ENCODE results near the gene EFCAB10.
"Not testable (repeated sequence)": the region's sequence is repeated elsewhere in the genome, so short reads cannot be mapped to it uniquely, and the experiment has no call there.

Gene EFCAB10

GRCh38 chr7:105530546-105530945 lies 50.7 kb downstream of the EFCAB10 start:
- no peak for DNase-seq (ENCODE audit: low read depth)

GRCh38 chr7:105530126-105530525 lies 51.2 kb downstream of the EFCAB10 start:
- no peak for DNase-seq (ENCODE audit: low read depth)

GRCh38 chr7:105527737-105528136 lies 53.6 kb downstream of the EFCAB10 start:
- not testable (repeated sequence) for DNase-seq (ENCODE audit: low read depth)

GRCh38 chr7:105524840-105525239 lies 56.5 kb downstream of the EFCAB10 start:
- DNase-seq (ENCODE audit: low read depth), result no peak

GRCh38 chr7:105524423-105524822 lies 56.9 kb downstream of the EFCAB10 start:
- DNase-seq (ENCODE audit: low read depth), result not testable (repeated sequence)

- peak; percentile 63 for DNase-seq (ENCODE audit: low read depth)
These were observed 59.4 kb downstream of the EFCAB10 start, which contains the start of gene PUS7 for GRCh38 chr7:105521717-105522463. PUS7 (minus strand) TSS chr7:105522271; CDS start chr7:105508512, 13,759 bp downstream.

- peak; percentile 20 for DNase-seq (ENCODE audit: low read depth)
These were observed 60.1 kb downstream of the EFCAB10 start for GRCh38 chr7:105521027-105521716.

- not testable (repeated sequence) for DNase-seq (ENCODE audit: low read depth)
These were observed 60.7 kb downstream of the EFCAB10 start for GRCh38 chr7:105520620-105521019.

GRCh38 chr7:105519353-105519752 lies 61.9 kb downstream of the EFCAB10 start:
- no peak for DNase-seq (ENCODE audit: low read depth)

GRCh38 chr7:105515610-105516009 lies 65.7 kb downstream of the EFCAB10 start:
- DNase-seq (ENCODE audit: low read depth), result not testable (repeated sequence)
